Stimulated activated CD8-positive, alpha-beta memory T cell treated with anti-CD3 and anti-CD28 coated beads, Interleukin-15, amount 100 ng/mL, for 48 hours (primary cell): ENCODE results near the gene MRM1.
A peak's percentile ranks its signal among the peaks of the same experiment; 100 is the strongest.
"Not testable (repeated sequence)": the region's sequence is repeated elsewhere in the genome, so short reads cannot be mapped to it uniquely, and the experiment has no call there.

Experiments used
- DNase-seq, 2 donors: peaks; one replicate each; pipeline ENCODE4 v3.0.0-alpha.2; 2020; ENCODE audit warnings: low read depth in 2 of 2

MRM1 gene

DNA sequence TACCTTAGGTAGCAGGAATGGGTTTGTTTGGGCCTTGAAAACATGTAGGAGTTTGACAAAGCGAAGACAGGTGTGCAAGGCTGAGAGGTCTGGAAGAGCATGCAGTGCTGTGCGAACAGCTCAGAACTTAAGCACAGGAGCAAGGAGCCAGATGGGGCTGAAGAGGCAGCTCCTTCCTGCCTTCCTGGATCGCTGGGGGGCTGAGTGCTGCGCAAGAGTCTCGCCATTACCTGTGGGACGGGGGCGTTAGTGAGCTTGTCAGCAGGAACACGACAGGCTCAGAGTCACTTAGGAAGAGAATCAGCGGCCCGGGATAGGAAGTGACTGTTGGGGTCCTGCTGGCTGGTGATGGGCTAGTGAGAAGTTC is 464 bp upstream of the MRM1 start:
- DNase-seq = no peak

DNA sequence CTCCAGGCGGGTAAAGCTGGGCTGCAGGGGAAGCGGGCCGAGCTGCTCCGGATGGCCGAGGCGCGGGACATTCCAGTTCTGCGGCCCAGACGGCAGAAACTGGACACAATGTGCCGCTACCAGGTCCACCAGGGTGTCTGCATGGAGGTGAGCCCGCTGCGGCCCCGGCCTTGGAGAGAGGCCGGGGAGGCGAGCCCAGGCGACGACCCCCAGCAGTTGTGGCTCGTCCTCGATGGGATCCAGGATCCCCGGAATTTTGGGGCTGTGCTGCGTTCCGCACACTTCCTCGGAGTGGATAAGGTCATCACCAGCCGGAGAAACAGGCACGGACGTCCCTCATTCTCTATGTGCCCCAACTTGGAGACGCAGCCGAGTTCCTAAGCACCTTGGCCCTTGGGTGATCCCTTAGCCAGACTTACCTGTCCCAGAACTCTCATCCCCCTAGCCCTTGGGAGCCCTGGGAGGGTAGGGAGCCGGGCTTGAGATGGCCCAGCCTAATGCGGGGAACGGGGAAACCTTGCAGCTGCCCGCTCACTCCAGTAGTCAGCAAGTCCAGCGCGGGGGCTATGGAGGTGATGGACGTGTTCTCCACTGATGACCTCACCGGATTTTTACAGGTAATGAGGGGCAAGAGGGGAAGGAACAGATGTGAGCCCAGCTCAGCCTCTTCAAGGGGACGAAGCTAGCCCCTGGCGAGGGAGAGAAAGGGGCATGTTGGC is 806 bp downstream of the MRM1 start:
- no peak for DNase-seq

DNA sequence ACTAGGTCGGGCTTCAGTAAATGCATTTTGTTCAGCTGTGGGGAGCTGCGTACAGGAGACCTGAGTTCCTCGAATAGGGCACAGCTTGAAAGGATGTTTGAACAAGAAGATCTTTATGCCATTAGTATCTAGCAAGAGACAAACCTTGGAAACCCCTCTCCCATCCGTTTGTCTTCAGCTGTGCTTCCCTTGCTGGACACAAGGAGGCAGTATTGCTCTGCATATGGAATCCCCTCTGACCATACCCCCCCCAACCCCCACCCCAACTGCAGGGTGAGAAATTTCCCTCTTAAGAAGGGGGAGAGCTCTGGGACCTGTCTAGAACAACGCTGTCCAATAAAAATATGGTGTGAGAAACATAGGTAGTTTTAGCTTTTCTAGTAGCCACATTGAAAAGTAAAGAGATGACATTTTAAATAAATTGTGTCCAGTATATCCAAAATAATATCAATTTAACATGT is 1.6 kb downstream of the MRM1 start:
- DNase-seq = peak; percentile 54 to 56

DNA sequence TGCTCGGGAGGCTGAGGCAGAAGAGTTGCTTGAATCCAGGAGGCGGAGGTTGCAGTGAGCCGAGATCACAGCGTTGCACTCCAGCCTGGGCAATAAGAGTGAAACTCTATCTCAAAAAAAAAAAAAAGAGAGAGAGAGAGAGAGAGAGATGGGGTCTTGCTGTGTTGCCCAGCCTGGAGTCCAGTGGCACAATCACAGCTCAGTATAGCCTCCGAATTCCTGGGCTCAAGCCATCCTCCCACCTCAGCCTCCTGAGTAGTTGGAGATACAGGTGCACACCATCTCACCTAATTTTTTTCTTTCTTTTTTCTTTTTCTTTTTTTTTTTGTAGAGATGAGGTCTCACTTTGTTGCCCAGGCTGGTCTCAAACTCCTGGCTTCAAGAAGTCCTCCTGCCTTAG is 3.6 kb downstream of the MRM1 start:
- DNase-seq = not testable (repeated sequence)

DNA sequence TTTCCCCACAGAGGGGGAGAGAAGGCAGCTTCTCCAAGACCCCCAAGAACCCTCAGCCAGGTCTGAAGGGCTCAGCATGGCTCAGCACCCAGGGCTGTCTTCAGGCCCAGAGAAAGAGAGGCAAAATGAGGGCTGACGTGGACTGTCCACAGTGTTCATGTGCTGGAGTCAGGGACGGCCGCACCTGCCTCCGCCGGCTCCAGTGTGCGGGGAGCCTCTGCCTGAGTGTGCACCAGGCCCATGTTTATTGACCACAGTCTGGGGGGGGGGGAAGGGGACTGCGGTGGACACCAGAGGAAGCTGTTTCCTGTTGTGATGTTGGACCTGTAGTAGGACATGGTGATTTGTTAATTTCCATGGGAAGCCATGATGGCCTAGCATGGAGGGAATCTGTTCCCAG is 6.9 kb downstream of the MRM1 start:
- no peak for DNase-seq

DNA sequence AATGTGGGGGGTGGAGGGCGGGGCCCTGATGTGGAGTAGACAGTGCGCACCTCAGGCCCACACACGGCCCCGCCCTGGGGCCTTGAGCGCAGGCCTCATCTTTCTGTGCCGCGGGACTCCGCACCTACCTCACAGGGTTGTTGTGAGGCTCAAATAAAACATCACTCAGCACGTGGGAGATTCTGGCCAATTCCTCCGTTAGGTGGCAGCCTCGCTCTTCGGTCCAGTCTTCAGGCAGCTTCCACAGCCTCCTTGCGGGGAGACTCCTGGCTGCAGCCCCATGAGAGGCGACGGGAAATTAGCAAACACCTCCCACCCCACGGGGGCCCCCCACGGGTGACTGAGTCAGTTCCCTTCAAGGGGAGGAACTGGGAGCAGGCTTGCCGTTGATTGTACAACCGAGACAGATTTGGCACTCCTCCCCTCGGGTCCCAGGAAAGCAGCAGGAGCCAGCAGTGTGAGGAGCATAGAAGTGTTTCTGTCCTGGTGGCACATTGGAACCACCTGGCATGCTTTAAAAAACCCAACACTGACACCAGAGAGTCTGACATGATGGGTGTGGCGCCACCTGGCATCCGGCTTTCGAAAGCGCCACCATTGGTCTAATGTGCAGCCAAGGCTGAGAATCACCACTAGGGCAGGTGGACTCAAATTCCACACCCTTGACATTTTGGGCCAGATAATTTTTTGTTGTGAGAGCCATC is 7.6 kb downstream of the MRM1 start:
- DNase-seq = no peak

DNA sequence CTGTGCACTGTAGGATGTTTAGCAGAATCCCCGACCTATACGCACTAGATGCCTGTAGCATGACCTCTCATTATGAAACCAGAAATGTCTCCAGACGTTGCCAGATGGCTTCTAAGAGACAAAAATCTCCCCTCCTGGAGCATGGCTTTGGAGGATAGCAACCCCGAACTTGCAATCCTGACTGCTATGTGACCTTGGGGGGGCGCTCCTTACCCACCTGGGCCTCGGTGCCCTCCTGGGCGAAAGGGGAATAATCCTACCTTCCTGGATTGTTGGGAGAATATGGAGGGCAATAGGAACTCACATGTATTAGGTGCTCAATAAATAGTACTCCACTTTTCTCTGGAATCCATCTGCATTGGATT is 8.1 kb downstream of the MRM1 start:
- no peak for DNase-seq

DNA sequence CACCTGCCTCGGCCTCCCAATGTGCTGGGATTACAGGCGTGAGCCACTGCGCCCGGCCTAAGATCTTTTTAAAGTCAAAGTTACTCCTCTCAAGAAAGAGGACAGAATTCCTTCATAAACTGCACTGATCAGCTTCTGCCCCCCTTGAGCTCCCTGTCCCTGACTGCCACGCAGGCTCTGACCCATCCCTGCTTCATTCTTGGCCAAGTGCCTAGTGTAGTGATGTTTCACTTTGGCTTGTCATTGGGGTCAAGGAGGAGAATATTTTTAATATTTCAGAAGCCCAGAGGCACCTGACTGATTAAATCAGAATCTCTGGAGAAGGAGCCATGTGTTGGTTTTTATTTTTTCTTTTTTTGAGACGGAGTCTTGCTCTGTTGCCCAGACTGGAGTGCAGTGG is 9.1 kb downstream of the MRM1 start:
- DNase-seq = no peak

DNA sequence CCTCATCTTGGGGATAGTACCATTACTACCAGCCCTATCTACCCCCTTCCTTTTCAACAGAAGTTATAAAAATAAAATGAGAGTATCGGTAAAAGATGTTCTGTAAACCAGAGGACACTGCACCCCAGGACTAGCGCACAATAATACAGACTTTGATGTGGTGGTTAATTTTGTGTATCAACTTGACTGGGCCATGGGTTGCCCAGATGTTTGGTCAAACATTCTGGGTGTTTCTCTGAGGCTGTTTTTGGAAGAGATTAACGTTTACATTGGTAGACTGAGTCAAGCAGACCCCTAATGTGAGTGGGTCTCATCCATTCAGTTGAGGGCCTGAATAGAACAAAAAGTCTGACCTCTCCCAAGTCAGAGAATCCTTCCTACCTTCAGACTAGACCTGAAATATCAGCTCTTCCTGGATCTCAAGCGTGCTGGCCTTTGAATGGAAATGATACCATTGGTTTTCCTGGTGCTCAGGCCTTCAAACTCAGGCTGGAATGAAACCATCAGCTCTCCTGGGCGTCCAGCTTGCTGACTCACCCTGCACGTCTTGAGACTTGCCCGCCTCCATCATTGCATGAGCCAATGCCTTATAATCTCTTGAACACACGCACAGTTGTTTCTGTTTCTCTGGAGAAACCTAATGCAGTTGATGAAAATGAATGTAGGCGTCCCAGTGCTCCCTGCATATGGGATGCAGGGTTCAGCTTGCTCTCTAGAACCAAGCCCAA is 10.1 kb downstream of the MRM1 start:
- DNase-seq = no peak

DNA sequence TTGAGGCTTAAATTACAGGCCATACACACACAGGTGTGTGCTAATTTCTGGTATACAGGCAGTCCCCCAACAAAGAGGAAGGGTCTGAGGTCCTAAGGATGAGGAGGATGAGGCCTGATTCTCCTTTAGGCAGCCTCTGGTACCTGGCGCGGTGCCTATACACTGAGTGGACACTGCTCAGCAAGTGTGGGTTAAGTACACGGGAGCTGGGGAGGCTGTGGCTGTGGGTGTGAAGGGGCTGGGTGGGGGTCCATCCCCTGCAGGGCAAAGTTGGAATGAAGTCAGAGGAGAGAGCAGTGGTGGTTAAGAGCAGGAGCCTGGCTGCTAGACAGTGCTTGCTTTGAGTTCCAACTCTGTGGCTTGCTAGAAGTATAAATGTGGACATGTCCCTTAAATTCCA is 10.9 kb downstream of the MRM1 start:
- no peak for DNase-seq

DNA sequence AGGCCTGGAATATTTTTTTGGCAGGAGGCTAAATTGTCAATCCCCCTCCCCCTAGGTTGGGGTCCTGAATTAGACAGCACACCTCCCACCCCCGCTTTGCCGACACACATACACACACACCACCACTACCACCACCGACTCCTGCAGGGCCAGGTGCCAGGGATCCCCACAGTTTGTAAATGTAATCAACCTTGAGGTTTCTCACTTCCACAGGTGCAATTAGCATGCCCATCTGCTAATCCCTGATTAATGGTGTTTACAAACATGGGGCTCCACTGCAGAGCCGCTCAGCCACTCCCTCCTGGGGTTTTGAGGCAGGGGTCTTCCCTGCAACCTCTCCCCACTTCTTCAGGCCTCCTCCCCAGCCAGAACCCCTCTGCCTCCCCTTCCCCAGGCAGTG is 11.8 kb downstream of the MRM1 start:
- DNase-seq = no peak

DNA sequence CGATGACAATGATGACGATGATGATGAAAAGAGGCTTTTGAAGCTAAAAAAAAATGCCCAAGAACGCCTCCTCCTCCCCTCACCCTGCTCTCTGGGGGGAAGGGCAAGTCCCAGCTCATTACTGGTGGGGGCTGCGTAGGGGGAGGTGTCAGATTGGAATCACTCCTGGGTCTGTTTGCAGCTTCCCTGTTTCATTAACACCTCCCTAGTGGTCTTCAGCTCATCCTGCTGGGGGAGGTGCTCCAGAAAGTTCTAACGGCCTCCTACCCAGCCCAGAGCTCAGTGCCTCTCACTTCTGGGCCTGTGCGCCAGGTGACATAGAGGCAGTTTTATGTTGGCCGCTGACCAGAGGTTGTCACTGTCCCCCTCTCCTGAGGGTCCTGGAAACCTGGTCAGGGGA is 12.7 kb downstream of the MRM1 start:
- no peak for DNase-seq

DNA sequence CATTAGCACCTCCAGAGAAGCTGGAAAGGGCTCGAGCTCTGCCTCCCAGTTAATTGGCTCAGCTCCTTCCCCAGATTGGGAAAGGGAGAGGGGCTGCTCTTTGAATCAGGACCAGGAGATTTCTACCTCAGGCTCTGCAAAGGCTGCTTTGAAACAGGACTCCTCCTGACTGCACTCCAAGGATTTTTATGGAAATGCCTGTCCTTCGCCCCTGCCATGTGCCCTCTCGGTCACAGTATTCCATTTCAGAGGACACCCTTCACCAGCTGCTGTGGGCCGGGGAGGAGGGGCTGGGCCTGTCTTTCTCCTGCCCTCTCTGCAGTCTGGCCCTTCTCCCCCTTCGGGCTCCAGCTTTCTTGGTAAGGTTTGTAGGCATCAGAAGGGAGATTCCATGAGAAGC is 13.6 kb downstream of the MRM1 start:
- DNase-seq = no peak

DNA sequence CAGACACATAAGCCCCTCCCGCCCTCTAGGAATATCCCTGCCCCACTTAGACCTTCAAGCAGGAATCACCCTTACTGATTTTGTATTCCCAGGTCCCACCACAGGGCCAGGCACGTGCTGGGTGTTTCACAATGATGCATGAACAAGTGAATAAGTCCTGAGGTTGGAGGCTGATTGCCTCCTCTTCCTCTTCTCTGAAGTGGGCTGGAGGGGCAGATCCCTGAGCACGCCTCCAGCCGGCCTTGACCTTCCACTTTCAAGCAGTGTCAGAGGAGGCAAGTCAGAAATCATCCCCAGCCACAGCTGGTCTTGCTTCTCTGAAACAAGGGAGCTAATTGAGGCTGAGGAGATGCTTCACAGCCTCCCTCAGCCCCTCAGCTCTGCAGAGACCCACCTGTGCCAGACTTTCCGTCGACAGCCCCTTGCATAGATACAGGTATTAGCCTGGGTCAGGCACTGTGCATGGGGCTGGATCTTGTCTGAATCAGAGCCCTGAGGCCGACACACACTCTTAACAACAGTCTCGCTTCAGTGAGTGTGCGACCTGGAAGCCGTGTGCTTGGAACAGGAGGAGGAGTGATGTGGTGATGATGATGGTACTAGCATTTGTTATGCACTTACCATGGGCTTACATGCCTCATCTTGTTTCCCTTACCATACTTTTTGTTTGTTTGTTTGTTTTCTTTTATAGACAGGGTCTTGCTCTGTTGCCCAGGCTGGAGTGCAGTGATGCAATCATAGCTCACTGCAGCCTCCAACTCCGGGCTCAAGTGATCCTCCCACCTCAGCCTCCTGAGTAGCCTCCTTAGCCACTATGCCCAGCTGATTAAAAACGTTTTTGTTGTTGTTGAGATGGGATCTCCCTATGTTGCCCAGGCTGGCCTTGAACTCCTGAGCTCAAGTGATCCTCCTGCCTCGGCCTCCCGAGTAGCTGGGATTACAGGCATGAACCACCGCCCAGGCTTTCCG is 15.0 kb downstream of the MRM1 start:
- no peak for DNase-seq

DNA sequence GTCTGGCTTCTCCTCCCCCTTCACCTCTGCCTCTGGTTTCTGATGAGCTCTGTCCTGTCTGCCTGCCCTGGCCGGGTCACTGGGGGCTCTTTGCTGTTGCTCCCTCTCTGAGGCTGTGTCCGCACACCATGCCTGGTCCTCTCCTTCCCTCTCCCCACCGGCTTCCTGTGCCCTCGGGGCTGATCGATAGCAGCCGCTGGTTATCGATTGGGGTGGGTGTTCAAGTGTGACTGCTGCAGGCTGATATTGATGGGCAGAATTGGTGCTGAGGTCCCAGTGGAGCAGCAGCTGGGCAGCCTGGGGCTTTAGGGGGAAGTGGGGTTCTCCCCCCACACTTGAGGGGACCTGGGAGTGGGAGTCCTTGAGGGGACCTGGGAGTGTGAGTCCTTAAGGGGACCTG is 16.4 kb downstream of the MRM1 start:
- no peak for DNase-seq

DNA sequence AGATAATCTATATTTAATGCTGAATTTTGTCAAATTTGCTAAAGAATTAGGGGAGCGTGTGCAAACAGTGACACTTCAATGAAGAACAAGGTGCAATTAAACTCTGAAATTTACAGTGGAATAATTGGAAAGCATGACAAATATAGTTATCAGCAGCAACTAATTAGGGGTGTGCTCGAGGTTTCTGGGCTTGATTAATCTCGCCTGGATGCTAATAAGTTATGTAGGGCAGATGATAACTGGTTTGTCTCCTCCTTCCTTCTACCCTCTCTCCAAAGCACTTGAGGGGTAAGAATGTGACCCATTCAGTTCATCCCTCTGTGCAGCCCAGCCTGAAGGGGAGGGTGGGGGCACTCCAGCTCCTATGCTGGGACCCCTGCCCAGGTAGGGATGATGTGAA is 21.9 kb downstream of the MRM1 start:
- no peak for DNase-seq

DNA sequence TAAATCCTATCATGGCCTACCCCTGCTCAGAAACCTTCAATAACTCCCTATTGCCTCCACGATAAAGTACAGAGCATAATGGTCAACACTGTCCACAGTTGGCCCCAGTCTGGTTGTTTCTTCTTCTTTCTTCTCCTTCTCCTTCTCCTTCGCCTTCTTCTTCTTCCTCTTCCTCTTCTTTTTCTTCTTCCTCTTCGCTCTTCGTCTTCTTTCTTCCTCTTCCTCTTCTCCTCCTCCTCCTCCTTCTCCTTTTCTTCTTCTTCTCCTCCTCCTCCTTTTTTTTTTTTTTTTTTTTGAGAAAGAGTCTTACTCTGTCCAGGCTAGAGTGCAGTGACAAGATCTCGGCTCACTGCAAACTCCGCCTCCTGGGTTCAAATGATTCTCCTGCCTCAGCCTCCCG is 23.8 kb downstream of the MRM1 start:
- DNase-seq = no peak

DNA sequence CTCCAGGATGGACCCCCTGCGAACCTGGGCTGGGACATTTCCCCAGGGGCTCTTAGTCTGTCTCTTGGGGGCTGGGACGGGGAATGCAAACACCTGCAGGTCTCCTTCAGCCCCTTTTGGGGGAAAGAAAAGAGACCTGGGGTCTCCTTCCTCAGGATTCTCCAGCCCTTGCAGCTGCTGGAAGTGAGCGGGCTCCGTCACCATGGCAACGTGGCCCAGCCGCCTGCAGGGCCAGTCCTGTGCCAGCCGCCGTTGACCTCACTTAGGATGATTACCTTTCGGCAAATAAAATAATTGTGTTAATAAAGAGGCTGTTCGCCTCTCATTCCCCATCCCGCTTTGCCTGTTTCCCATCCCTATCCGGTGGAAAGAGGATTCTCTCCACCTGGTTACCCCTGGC is 25.7 kb downstream of the MRM1 start:
- DNase-seq = no peak

DNA sequence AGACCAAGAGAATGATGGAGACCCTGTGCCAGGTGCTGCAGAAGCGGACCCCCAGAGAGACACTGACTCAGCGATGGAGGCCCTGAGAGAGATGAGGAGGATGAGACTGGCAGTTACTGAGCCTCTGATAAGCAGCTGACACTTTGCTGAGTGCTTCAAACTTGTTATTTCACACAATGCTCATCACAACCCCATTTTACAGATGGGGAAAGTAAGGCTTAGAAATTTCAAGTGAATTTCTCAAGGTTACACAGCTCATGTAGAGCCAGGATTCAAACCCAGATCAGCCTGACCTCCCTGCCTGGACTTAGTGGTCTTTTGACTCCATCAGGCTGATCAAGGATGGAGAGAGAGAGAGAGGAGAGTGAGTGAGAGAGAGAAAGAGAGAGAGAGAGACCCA is 27.2 kb downstream of the MRM1 start:
- DNase-seq = no peak

DNA sequence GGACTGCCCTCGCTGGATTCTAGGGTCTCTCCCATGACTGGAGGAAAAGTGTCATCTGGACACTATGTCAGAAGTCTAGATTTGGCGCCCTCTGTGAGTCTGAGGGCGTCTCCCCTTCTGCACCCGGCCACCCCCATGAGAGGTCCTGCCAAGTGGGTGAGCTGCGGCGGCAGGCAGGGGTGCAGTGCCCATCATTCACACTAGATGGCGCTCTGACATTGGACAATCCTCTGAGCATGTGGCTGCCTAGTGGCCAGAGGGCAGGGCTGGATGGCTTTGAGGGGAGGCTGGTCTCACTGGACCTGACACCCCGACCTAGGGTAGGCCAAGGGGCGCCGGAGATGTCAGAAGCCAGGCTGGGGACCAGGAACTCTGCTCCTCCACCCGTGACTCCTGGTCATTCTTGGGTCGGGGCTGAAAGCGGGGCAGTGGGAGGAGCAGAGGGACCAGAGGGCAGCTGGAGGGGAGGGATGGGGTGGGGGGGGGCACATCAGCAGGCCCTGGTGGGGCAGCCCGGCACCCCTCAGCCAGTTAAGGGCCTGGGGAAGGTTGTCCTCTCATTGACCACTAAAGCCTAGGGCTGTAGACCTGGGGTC is 28.0 kb downstream of the MRM1 start:
- DNase-seq = peak; percentile 60

DNA sequence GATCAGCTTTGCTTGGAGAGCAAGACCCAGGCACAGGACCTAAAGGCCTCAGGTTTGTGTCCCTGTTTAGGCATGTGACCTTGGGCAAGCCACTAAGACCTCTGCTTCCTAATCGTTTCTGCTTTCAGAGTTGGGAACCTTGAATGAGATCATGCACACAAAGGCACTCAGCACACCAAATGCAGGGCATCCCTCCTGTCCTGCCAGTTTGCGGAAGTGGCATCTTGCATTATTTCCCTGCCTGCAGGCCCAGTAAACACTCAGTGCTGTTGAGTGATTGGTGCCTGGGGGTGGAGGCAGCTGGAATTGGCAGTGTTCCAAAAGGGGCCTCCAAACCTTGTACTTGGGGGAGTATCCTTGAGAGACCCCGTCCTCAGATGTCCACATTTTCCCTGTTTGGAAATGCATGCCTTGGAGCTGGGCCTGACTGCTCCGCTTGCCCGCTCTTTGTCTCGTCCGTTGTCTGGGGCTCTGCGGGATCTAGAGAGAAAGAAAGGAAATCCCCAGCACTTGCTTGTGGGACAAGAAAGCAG is 28.7 kb downstream of the MRM1 start:
- DNase-seq = no peak
